Right lobe of liver (tissue), 6 donors: ENCODE results near the gene ZNF440. TPM values are rescaled to one million over a fixed set of nuclear protein-coding genes. Genes with fewer than 3 reads are reported as not detected.
"Not testable (repeated sequence)": the region's sequence is repeated elsewhere in the genome, so short reads cannot be mapped to it uniquely, and the experiment has no call there.

Source experiments
- ATAC-seq, 4 donors: fragments of 200-7000 bp; cut with Tn5 transposase; one replicate each; pipeline ENCODE4 v1.9.1; 2020; ENCODE audit warnings: mild to moderate bottlenecking in 4 of 4, moderate library complexity in 4 of 4
- DNase-seq, 3 donors: peaks; one replicate each; pipeline ENCODE4 v3.0.0-alpha.2; 2020
- H3K27ac ChIP-seq, 3 donors: fragments of 200-600 bp; one replicate each; pipeline ENCODE4 v1.8.0; 2022
- H3K27me3 ChIP-seq, 2 donors: fragments of 200-600 bp; one replicate each; pipeline ENCODE4 v1.8.0; 2022
- H3K36me3 ChIP-seq, 4 donors: fragments of 200-600 bp; sonication (generic) in 1 of 4; one replicate each; pipeline versions ENCODE4 v1.5.1 to v1.8.0; 2017 to 2022; ENCODE audit warnings: control low read depth in 1 of 4
- H3K4me1 ChIP-seq, 4 donors: fragments of 200-600 bp; sonication (generic) in 1 of 4; one replicate each; pipeline versions ENCODE4 v1.5.1 to v1.8.0; 2017 to 2022; ENCODE audit warnings: control low read depth in 1 of 4
- H3K4me3 ChIP-seq, 3 donors: fragments of 200-600 bp; one replicate each; pipeline ENCODE4 v1.8.0; 2022
- H3K9me3 ChIP-seq, 4 donors: fragments of 200-600 bp; sonication (generic) in 1 of 4; one replicate each; pipeline versions ENCODE4 v1.5.1 to v1.8.0; 2017 to 2022; ENCODE audit warnings: control low read depth in 1 of 4
- POLR2A ChIP-seq: fragments of 450-650 bp; IDR thresholded peaks from one replicate; pipeline ENCODE4 v1.6.1; 2017; ENCODE audit warnings: antibody characterized with exemption, mild to moderate bottlenecking
- WGBS: methylation state at CpG from one replicate; pipeline ENCODE4 v1.1.6; 2018; ENCODE audit warnings: low coverage, low lambda C conversion rate; ENCODE audit not compliant: insufficient coverage; ENCODE audit errors: missing lambda C conversion rate; 5-methylcytosine and 5-hydroxymethylcytosine counted together
- intact Hi-C, 2 donors: fragments of 100-400 bp; cut with DNase I; formaldehyde crosslinking; loops; one replicate each; pipeline versions ENCODE4 v1.11.2 to v1.14.1; 2022
- total RNA-seq, 6 experiments: library from RNA; depleted of rRNA in 2 of 6; stranded (reverse); fragments of >200 nt in 2 of 6; fragmentation: NEBNext Ultra II Directional in 3 of 6; extraction: Animal tissue kit (Norgen Biotek cat#: 25700) in 3 of 6; gene quantifications; one replicate each; pipeline versions ENCODE4 v1.1.0 to v1.2.4, GENCODE V29; 2016 to 2023
- TF ChIP-seq, protein P1 (sequence below), 4 donors: fragments of 200-600 bp in 3 of 4; fragments of 450-650 bp in 1 of 4; IDR thresholded peaks; one replicate each; pipeline versions ENCODE4 v1.5.1 to v1.8.0; 2016 to 2022; ENCODE audit warnings: antibody characterized with exemption in 4 of 4, mild to moderate bottlenecking in 2 of 4
- donor health status: DM: no; HTN: yes; CAD: no.
- donor health status: DM: no; HTN: no; CAD: no.
- donor health status: DM: no; HTN: no; CAD: no.
- donor health status: DM: no; HTN: yes; CAD: no.
- donor health status: DM: no; HTN: yes; CAD: no.

Gene ZNF440
- total RNA-seq, 6 experiments from 2014 or later = 2.0 to 5.6 (median 3.7) TPM

DNA sequence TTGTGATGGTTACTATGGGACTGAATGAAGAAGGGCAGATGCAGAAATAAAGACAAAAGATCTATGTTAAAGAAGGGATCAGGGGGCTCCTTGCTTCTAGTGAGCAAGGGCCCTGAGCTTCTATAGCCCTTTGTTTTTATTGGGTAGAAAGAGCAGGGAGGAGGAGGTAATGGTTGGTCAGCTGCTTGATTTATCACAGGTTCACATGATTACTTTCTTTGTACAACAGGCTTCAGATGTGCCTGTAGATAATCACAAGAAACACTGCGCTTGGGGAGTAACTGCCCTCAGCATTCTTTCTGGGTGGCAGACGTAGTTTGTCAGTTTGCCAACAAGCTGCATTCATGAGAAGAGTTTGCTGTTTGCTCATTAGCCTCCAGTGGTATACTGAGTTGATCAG lies 29.6 kb downstream of the ZNF440 start:
- intact Hi-C loops = no loop called here
- WGBS = no CpG with 5 or more reads among the region's 2 CpGs
- no peak for TF ChIP-seq POLR2A
- TF ChIP-seq, protein P1, sequence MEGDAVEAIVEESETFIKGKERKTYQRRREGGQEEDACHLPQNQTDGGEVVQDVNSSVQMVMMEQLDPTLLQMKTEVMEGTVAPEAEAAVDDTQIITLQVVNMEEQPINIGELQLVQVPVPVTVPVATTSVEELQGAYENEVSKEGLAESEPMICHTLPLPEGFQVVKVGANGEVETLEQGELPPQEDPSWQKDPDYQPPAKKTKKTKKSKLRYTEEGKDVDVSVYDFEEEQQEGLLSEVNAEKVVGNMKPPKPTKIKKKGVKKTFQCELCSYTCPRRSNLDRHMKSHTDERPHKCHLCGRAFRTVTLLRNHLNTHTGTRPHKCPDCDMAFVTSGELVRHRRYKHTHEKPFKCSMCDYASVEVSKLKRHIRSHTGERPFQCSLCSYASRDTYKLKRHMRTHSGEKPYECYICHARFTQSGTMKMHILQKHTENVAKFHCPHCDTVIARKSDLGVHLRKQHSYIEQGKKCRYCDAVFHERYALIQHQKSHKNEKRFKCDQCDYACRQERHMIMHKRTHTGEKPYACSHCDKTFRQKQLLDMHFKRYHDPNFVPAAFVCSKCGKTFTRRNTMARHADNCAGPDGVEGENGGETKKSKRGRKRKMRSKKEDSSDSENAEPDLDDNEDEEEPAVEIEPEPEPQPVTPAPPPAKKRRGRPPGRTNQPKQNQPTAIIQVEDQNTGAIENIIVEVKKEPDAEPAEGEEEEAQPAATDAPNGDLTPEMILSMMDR (IDR thresholded peaks at IDR 0.05) = no peak
- no peak overlapping the region for H3K4me3 ChIP-seq
- no peaks in the 10 kb centered on the region for H3K27me3 ChIP-seq
- H3K27ac ChIP-seq = no peak overlapping the region
- H3K9me3 ChIP-seq = no peaks in the 10 kb centered on the region
- H3K36me3 ChIP-seq = no peaks in the 10 kb centered on the region
- DNase-seq (no peak), ATAC-seq (no peak)
- no peaks in the 10 kb centered on the region for H3K4me1 ChIP-seq

DNA sequence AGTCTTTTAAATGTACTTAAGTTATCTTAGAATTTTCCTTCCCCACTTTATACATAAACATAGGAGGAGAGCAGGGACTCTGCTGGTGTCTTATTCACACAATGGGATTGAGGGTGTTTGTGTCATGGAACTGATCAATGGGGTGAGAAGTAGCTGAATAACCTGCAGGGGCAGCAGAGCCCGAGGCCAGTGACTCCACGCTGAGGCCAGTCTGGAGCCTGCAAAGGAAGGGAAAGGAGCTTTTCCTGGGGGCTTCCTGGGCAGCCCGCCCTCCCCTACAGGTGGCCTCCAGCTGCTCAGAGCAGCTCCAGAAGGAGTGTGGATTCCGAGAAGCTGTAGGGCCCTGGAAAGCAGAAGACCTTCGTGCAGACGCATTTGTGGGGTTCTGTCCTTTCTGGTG lies 33.5 kb downstream of the ZNF440 start:
- H3K4me1 ChIP-seq, intact Hi-C loops, H3K9me3 ChIP-seq, H3K27me3 ChIP-seq, H3K27ac ChIP-seq, H3K36me3 ChIP-seq, DNase-seq, H3K4me3 ChIP-seq, ATAC-seq: not testable (repeated sequence)
- WGBS = 33% methylated on average over 5 of the region's 6 CpGs

DNA sequence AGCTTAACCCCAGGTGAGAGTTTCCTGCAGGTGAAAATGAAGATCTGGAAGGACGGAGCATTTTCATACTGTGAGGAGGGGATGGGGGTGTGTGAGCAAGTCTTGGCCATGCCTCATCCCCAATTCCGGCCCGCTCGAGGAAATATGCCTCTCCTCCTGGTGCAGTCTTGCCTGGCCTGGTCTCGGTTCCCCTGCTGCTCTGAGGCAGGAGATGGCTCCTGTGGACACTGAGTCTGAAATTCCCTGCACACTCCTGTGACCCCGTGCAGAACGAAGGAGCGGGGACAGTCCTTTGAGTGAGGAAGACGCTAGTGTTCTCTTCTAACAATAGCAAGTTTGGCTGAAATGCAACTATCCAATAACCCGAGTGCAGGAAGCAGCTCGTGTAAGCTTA lies 34.1 kb downstream of the ZNF440 start:
- TF ChIP-seq POLR2A = no peak
- TF ChIP-seq, protein P1 (IDR thresholded peaks at IDR 0.05) = no peak
- H3K36me3 ChIP-seq = no peaks in the 10 kb centered on the region
- WGBS = 33% methylated on average over 10 of the region's 11 CpGs
- H3K4me3 ChIP-seq = peak overlapping the region in 1 of 3 donors; percentile 56
- H3K27me3 ChIP-seq = no peaks in the 10 kb centered on the region
- H3K9me3 ChIP-seq = no peaks in the 10 kb centered on the region
- H3K4me1 ChIP-seq = no peaks in the 10 kb centered on the region
- DNase-seq (no peak), ATAC-seq (no peak)
- intact Hi-C loops = no loop called here
- no peak overlapping the region for H3K27ac ChIP-seq

DNA sequence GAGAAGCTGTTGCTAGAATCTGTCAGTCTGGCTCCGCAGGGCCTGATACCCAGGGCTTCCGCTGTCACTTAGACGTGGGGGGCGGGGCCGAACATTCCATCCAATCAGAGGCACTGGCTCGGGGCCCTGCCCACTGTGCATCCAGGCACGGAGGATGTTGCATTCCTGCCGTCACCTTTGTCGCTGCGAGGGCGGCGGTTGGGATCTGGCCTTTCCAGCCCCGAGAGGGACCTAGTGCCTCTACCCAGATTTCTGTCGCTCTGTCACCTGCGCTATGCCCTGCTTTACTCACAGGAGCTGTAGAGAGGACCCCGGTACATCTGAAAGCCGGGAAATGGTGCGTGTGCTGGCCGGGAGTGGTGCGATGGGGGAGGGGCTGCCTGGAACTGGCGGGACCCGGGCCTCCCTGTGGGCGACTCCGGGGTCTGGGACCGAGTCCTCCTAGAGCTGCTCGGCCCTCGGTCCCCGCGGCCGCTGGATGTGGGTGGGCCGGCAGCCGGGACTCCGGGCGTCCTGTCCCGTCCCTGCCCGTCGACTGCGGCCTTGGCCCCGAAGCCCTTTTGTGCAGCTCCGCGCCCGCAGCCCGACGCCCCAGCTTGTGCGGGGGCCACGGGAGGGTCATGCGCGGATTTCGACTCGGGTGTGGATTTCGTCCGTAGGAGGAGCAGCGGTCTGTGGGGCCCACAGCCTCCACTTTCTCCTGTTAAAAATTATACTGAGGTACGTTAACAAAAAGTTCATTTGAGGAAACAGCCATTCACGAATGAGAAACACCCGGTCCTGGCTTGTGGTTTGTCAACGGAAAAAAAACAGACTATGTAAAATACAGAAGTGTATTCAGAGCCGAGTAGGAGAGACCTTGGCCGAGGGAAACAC lies 34.8 kb downstream of the ZNF440 start, which contains the start of gene ZNF439:
ZNF439 (plus strand) TSS at position 133 of the 876 bp plus-strand sequence; CDS start at position 275, 142 bp downstream.
- Histone ChIP-seq H3K27me3 (no peaks in the 10 kb centered on the region), H3K4me3 (peak within 1 kb of the TSS; percentile 36 to 56 (median 55)), H3K27ac (peak within 1 kb of the TSS; percentile 8 to 62 (median 14)), H3K36me3 (no peaks in the 10 kb centered on the region), H3K9me3 (no peaks in the 10 kb centered on the region), H3K4me1 (no peaks in the 10 kb centered on the region)
- WGBS = 2% methylated on average over 7 of the region's 59 CpGs
- DNase-seq (peak; percentile 82 to 87 (median 84)), ATAC-seq (peak; percentile 92 to 99 (median 97))
- intact Hi-C loops = no loop called here
- TF ChIP-seq, protein P1 (IDR thresholded peaks at IDR 0.05) = no peak
- no peak for TF ChIP-seq POLR2A

DNA sequence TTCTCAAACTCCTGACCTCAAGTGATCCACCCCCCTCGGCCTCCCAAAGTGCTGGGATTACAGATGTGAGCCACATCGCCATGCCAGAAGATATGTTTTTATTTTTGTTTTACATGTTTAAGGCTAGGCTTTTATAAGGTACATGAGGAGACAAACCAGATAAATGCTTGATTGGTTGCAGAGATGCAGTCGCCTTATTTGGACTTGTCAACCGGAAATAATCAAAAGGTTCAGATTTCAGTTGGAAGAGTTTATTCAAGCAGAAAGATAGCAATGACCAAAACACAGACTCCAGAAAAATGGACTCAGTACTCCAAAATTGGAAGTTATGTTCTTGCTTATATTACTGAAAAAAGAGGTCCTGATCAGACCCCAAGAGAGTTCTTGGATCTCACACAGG lies 36.2 kb downstream of the ZNF440 start:
- DNase-seq, H3K9me3 ChIP-seq, ATAC-seq, H3K27ac ChIP-seq, H3K4me3 ChIP-seq, H3K4me1 ChIP-seq, H3K27me3 ChIP-seq, intact Hi-C loops, H3K36me3 ChIP-seq: not testable (repeated sequence)
- WGBS = 79% methylated on average over 4 of the region's 4 CpGs
